CD4-positive, alpha-beta T cell treated with Interleukin-10 for 1 hour (primary cell): ENCODE data around the gene LAMC1.

Source experiments
- DNase-seq: peaks from one replicate; pipeline ENCODE4 v3.0.0-alpha.2; 2020

The LAMC1 gene

GRCh38 chr1:183152180-183152579, 129.0 kb downstream of the LAMC1 start:
- DNase-seq = no peak

- DNase-seq = no peak
Measured at GRCh38 chr1:183155939-183156338, 132.7 kb downstream of the LAMC1 start.

- no peak for DNase-seq
Measured at GRCh38 chr1:183159960-183160359, 136.7 kb downstream of the LAMC1 start.

GRCh38 chr1:183161391-183161790, 138.2 kb downstream of the LAMC1 start:
- DNase-seq = no peak

- DNase-seq = no peak
Measured at GRCh38 chr1:183163316-183163715, 140.1 kb downstream of the LAMC1 start.

GRCh38 chr1:183164340-183164739, 141.1 kb downstream of the LAMC1 start:
- no peak for DNase-seq

GRCh38 chr1:183164963-183165362, 141.7 kb downstream of the LAMC1 start:
- no peak for DNase-seq

- DNase-seq = no peak
Measured at GRCh38 chr1:183165456-183165855, 142.2 kb downstream of the LAMC1 start.

- DNase-seq = no peak
Measured at GRCh38 chr1:183166454-183166853, 143.2 kb downstream of the LAMC1 start.

- no peak for DNase-seq
Measured at GRCh38 chr1:183167676-183168075, 144.5 kb downstream of the LAMC1 start.

GRCh38 chr1:183168308-183168707, 145.1 kb downstream of the LAMC1 start:
- DNase-seq = no peak

- no peak for DNase-seq
Measured at GRCh38 chr1:183173828-183174227, 150.6 kb downstream of the LAMC1 start.

GRCh38 chr1:183175631-183176030, 152.4 kb downstream of the LAMC1 start:
- DNase-seq = no peak

GRCh38 chr1:183178545-183178944, 155.3 kb downstream of the LAMC1 start:
- DNase-seq = no peak

- no peak for DNase-seq
Measured at GRCh38 chr1:183179033-183179432, 155.8 kb downstream of the LAMC1 start.

GRCh38 chr1:183180218-183180617, 157.0 kb downstream of the LAMC1 start:
- DNase-seq = no peak

- no peak for DNase-seq
Measured at GRCh38 chr1:183180634-183181056, 157.4 kb downstream of the LAMC1 start.

GRCh38 chr1:183185941-183186490, 162.8 kb downstream of the LAMC1 start, which contains the start of gene LAMC2:
TSS of gene LAMC2 (plus strand) at chr1:183186264. CDS start at chr1:183186353, 89 bp downstream.
- DNase-seq = no peak

GRCh38 chr1:183186841-183187240, 163.6 kb downstream of the LAMC1 start:
- no peak for DNase-seq

GRCh38 chr1:183188240-183188639, 165.0 kb downstream of the LAMC1 start:
- no peak for DNase-seq

GRCh38 chr1:183191833-183192232, 168.6 kb downstream of the LAMC1 start:
- DNase-seq = no peak

GRCh38 chr1:183193963-183194525, 170.8 kb downstream of the LAMC1 start:
- DNase-seq = no peak

GRCh38 chr1:183194527-183195141, 171.4 kb downstream of the LAMC1 start:
- DNase-seq = peak; percentile 11

- DNase-seq = no peak
Measured at GRCh38 chr1:183195142-183195574, 171.9 kb downstream of the LAMC1 start.
